B cell (primary cell): Measurements from ENCODE around the gene CD93. TPM values are rescaled to one million over a fixed set of nuclear protein-coding genes. Genes with fewer than 3 reads are reported as not detected.

Experiments
- ATAC-seq: fragments of 200-7000 bp; cut with Tn5 transposase; one replicate; pipeline ENCODE4 v1.10.0; 2021; ENCODE audit warnings: low read depth, mild to moderate bottlenecking, moderate number of reproducible peaks, moderate library complexity
- CTCF ChIA-PET: fragments of 350-600 bp; sonication (Branson Sonifier 250); formaldehyde crosslinking; loops from one replicate; lab custom pipeline; 2021; ENCODE audit warnings: antibody characterized with exemption, inconsistent platforms; lab: Charles Lee
- POLR2A ChIA-PET: fragments of 350-600 bp; sonication (Branson Sonifier 250); formaldehyde crosslinking; loops from one replicate; lab custom pipeline; 2021; ENCODE audit warnings: antibody characterized with exemption; lab: Charles Lee
- DNase-seq: peaks from one replicate; pipeline ENCODE4 v3.0.0; 2013
- H2AFZ ChIP-seq: 2 replicates; pipeline ENCODE4 v1.6.1; 2012; ENCODE audit warnings: mild to moderate bottlenecking, low read depth, low read length; ENCODE audit not compliant: insufficient read depth, poor library complexity, severe bottlenecking
- H3K27ac ChIP-seq, 2 donors: 1 replicate in 1 of 2; 2 replicates in 1 of 2; pipeline ENCODE4 v1.5.1; 2012 to 2013; ENCODE audit warnings: low read length in 2 of 2, mild to moderate bottlenecking in 2 of 2, moderate library complexity in 1 of 2
- H3K27me3 ChIP-seq, 4 experiments: fragments of 200-600 bp in 1 of 4; sonication (generic) in 1 of 4; replicated peaks in 1 of 4; 1 replicate in 2 of 4; 2 replicates in 2 of 4; pipeline versions ENCODE4 v1.6.1 to v1.7.0; 2013 to 2016; ENCODE audit warnings: low read length in 3 of 4, mild to moderate bottlenecking in 2 of 4, mixed read lengths in 1 of 4, moderate library complexity in 1 of 4; ENCODE audit not compliant: insufficient read depth in 4 of 4, control insufficient read depth in 3 of 4; ENCODE audit errors: control extremely low read depth in 1 of 4
- H3K36me3 ChIP-seq, 2 experiments: replicated peaks in 1 of 2; 1 replicate in 1 of 2; 2 replicates in 1 of 2; pipeline versions ENCODE4 v1.6.1 to v1.7.1; 2013; ENCODE audit warnings: low read length in 1 of 2; ENCODE audit not compliant: insufficient read depth in 2 of 2, control insufficient read depth in 1 of 2; ENCODE audit errors: control extremely low read depth in 1 of 2, extremely low read depth in 1 of 2
- H3K4me1 ChIP-seq, 2 donors: fragments of 200-600 bp in 1 of 2; sonication (generic) in 1 of 2; 1 replicate in 1 of 2; 2 replicates in 1 of 2; pipeline versions ENCODE4 v1.5.1 to v1.6.1; 2013 to 2017; ENCODE audit warnings: low read length in 2 of 2; ENCODE audit not compliant: control insufficient read depth in 2 of 2, insufficient read depth in 2 of 2
- H3K4me2 ChIP-seq: replicated peaks from 2 replicates; pipeline ENCODE3; 2012; ENCODE audit warnings: mild to moderate bottlenecking, low read depth, low read length; ENCODE audit not compliant: poor library complexity, severe bottlenecking
- H3K4me3 ChIP-seq, 5 experiments: fragments of 200-600 bp in 1 of 5; sonication (generic) in 1 of 5; 1 replicate in 3 of 5; 2 replicates in 2 of 5; pipeline versions ENCODE4 v1.5.1 to v1.7.0; 2011 to 2016; ENCODE audit warnings: low read length in 4 of 5, mild to moderate bottlenecking in 4 of 5, low read depth in 2 of 5, control low read depth in 1 of 5, moderate library complexity in 1 of 5; ENCODE audit not compliant: insufficient read depth in 1 of 5; ENCODE audit errors: control extremely low read depth in 1 of 5, extremely low read depth in 1 of 5
- H3K79me2 ChIP-seq: fragments of 200-600 bp; sonication (generic); one replicate; pipeline ENCODE4 v1.6.0; 2016; ENCODE audit warnings: low read length; ENCODE audit not compliant: control insufficient read depth, insufficient read depth
- H3K9ac ChIP-seq: fragments of 200-600 bp; sonication (generic); 2 replicates; pipeline ENCODE4 v1.6.1; 2017; ENCODE audit warnings: mild to moderate bottlenecking, low read length, moderate library complexity
- H3K9me3 ChIP-seq, 3 donors: one replicate each; pipeline versions ENCODE4 v1.6.1 to v1.7.1; 2013; ENCODE audit warnings: low read length in 2 of 3; ENCODE audit not compliant: control insufficient read depth in 2 of 3, insufficient read depth in 1 of 3; ENCODE audit errors: control extremely low read depth in 1 of 3
- H4K20me1 ChIP-seq: 2 replicates; pipeline ENCODE4 v1.6.0; 2012; ENCODE audit warnings: mild to moderate bottlenecking, low read length; ENCODE audit not compliant: insufficient read depth, control insufficient read depth, poor library complexity, severe bottlenecking
- H3K27ac Mint-ChIP-seq: one replicate; pipeline ENCODE4 v1.8.0; 2021; ENCODE audit warnings: mixed read lengths
- H3K27me3 Mint-ChIP-seq: one replicate; pipeline ENCODE4 v1.8.0; 2021; ENCODE audit warnings: mixed read lengths
- H3K4me1 Mint-ChIP-seq: one replicate; pipeline ENCODE4 v1.8.0; 2021; ENCODE audit warnings: mixed read lengths
- H3K4me3 Mint-ChIP-seq: one replicate; pipeline ENCODE4 v1.8.0; 2021; ENCODE audit warnings: mixed read lengths
- H3K9me3 Mint-ChIP-seq: one replicate; pipeline ENCODE4 v1.8.0; 2022; ENCODE audit warnings: mixed read lengths; ENCODE audit not compliant: insufficient read depth
- CTCF ChIP-seq: fragments of 200-600 bp; IDR thresholded peaks from one replicate; pipeline ENCODE4 v1.8.0; 2022; ENCODE audit warnings: antibody characterized with exemption, mild to moderate bottlenecking
- EZH2 ChIP-seq: IDR thresholded peaks from 2 replicates; pipeline ENCODE4 v1.6.1; 2012; ENCODE audit warnings: borderline replicate concordance, low read depth, mild to moderate bottlenecking, moderate library complexity, low read length; ENCODE audit not compliant: insufficient read depth, poor library complexity, severe bottlenecking
- WGBS: methylation state at CpG from one replicate; pipeline ENCODE4 v1.1.5; 2013; ENCODE audit warnings: missing lambda C conversion rate; ENCODE audit not compliant: insufficient coverage; 5-methylcytosine and 5-hydroxymethylcytosine counted together
- intact Hi-C: fragments of 100-400 bp; cut with micrococcal nuclease; formaldehyde crosslinking; loops from one replicate; pipeline ENCODE4 v1.10.0; 2022
- polyA plus RNA-seq: library from polyadenylated mRNA; depleted of rRNA; stranded (reverse); fragments of >200 nt; gene quantifications from 2 replicates; pipeline ENCODE4 v1.2.3, GENCODE V29; 2012
- total RNA-seq, 2 donors: library from RNA; stranded (reverse); fragments of 120-200 nt in 1 of 2; gene quantifications; 1 replicate in 1 of 2; 2 replicates in 1 of 2; pipeline versions ENCODE4 v1.2.3 to v1.2.4, GENCODE V29; 2013 to 2022

Gene CD93
- total and polyA plus RNA-seq, 2 donors (not counting 1 experiment from before 2014, with no cell fraction given): 0.12 to 0.51 TPM

- intact Hi-C loops: no loop called here
- ChIA-PET CTCF (no interaction called here), POLR2A (no interaction called here)
- TF ChIP-seq CTCF (no peak), EZH2 (no peak)
- Histone ChIP-seq H4K20me1 (no peaks in the 10 kb centered on the region), H2AFZ (no peak overlapping the region), H3K36me3 (no peaks in the 10 kb centered on the region), H3K27me3 (peaks cover 0 to 12% (median 0%) of the 10 kb centered on the region in 4 experiments), H3K9me3 (peaks cover 0 to 5% (median 0%) of the 10 kb centered on the region in 3 donors), H3K4me1 (no peaks in the 10 kb centered on the region), H3K27ac (no peak overlapping the region), H3K4me3 (no peak overlapping the region), H3K4me2 (no peak overlapping the region), H3K79me2 (no peaks in the 10 kb centered on the region), H3K9ac (no peak overlapping the region)
- Mint-ChIP-seq H3K4me3 (no peak overlapping the region), H3K9me3 (no peaks in the 10 kb centered on the region), H3K27ac (no peak overlapping the region), H3K4me1 (no peaks in the 10 kb centered on the region), H3K27me3 (peaks cover 29% of the 10 kb centered on the region)
- DNase-seq (no peak), ATAC-seq (no peak)
- WGBS: 93% methylated on average over 3 of the region's 4 CpGs
These were observed 52.2 kb downstream of the CD93 start for GRCh38 chr20:23033918-23034317.

GRCh38 chr20:23032750-23033078 lies 53.4 kb downstream of the CD93 start:
- WGBS: 5% methylated on average over 5 of the region's 5 CpGs
- no peaks in the 10 kb centered on the region for H3K9me3 Mint-ChIP-seq
- Histone ChIP-seq H3K9ac (no peak overlapping the region), H3K27ac (no peak overlapping the region), H3K79me2 (no peaks in the 10 kb centered on the region), H3K4me2 (no peak overlapping the region), H3K36me3 (no peaks in the 10 kb centered on the region), H3K4me3 (no peak overlapping the region), H2AFZ (no peak overlapping the region), H4K20me1 (no peaks in the 10 kb centered on the region), H3K27me3 (peaks cover 0 to 3% (median 0%) of the 10 kb centered on the region in 4 experiments), H3K4me1 (no peaks in the 10 kb centered on the region), H3K9me3 (peaks cover 0 to 5% (median 0%) of the 10 kb centered on the region in 3 donors)
- ATAC-seq (no peak), DNase-seq (no peak)
- no peaks in the 10 kb centered on the region for H3K4me1 Mint-ChIP-seq
- no peak overlapping the region for H3K4me3 Mint-ChIP-seq
- no peak overlapping the region for H3K27ac Mint-ChIP-seq
- peaks cover 24% of the 10 kb centered on the region for H3K27me3 Mint-ChIP-seq
- intact Hi-C loops: no loop called here
- no peak for TF ChIP-seq EZH2
- TF ChIP-seq CTCF: no peak
- POLR2A ChIA-PET: no interaction called here
- CTCF ChIA-PET: no interaction called here
